ENCODE data around the gene CCDC85C. TPM values are rescaled to one million over a fixed set of nuclear protein-coding genes. Genes with fewer than 3 reads are reported as not detected.

Gene CCDC85C
- total RNA-seq, 1 donor from 2014 or later: 1.9 TPM

- no peak for TF ChIP-seq CTCF (IDR thresholded peaks at IDR 0.05)
- intact Hi-C loops (cut with micrococcal nuclease): loop anchor here (1.0 to 2.0 kb wide), 5 partner anchors 123 to 895 kb away; partner anchors contain the start of genes CCDC85C, CYP46A1 and WDR25
- Mint-ChIP-seq H3K27me3 (no peaks in the 10 kb centered on the region), H3K4me1 (peaks cover 59% of the 10 kb centered on the region), H3K4me3 (peak within 1 kb of the TSS; percentile 97), H3K36me3 (ENCODE audit: low read depth) (peaks cover 8% of the 10 kb centered on the region), H3K9me3 (no peaks in the 10 kb centered on the region), H3K27ac (peak within 1 kb of the TSS; percentile 96)
- DNase-seq (peak; percentile 99), ATAC-seq (ENCODE audit: low read depth) (peak; percentile 87)
- ChIA-PET CTCF (interaction anchor here (1.2 kb wide), 1 partner anchor 124 kb away, joined by 5 read pairs; no protein-coding TSS in a partner anchor), POLR2A (interaction anchor here (0.6 to 2.5 kb wide), 12 partner anchors 9 to 804 kb away, joined by 3 to 27 read pairs (median 3); partner anchors contain the start of genes CCDC85C and CYP46A1)
Measured at GRCh38 chr14:99480917-99481744, 122.9 kb downstream of the CCDC85C start, which contains the start of gene CCNK. Gene CCNK (plus strand): TSS chr14:99481409. CDS start chr14:99492678, 11,269 bp downstream.

GRCh38 chr14:99479906-99480869 lies 123.8 kb downstream of the CCDC85C start, which contains the start of gene SETD3:
Gene SETD3 (minus strand): TSS chr14:99480859. CDS start chr14:99465805, 15,054 bp downstream.
- peak within 1 kb of the TSS; percentile 97 for H3K4me3 Mint-ChIP-seq
- peak within 1 kb of the TSS; percentile 96 for H3K27ac Mint-ChIP-seq
- peaks cover 8% of the 10 kb centered on the region for H3K36me3 Mint-ChIP-seq (ENCODE audit: low read depth)
- ChIA-PET POLR2A (interaction anchor here (0.6 to 2.5 kb wide), 10 partner anchors 8 to 805 kb away, joined by 3 to 27 read pairs (median 3); partner anchors contain the start of genes CCDC85C and CYP46A1), CTCF (interaction anchor here (1.2 kb wide), 1 partner anchor 125 kb away, joined by 5 read pairs; no protein-coding TSS in a partner anchor)
- TF ChIP-seq CTCF (IDR thresholded peaks at IDR 0.05): no peak
- no peaks in the 10 kb centered on the region for H3K9me3 Mint-ChIP-seq
- H3K27me3 Mint-ChIP-seq: no peaks in the 10 kb centered on the region
- H3K4me1 Mint-ChIP-seq: peaks cover 54% of the 10 kb centered on the region
- DNase-seq: peak; percentile 33
- ATAC-seq (ENCODE audit: low read depth): no peak
- intact Hi-C loops (cut with micrococcal nuclease): loop anchor here (2.0 kb wide), 2 partner anchors 593 to 761 kb away; no protein-coding TSS in a partner anchor

- peaks cover 52% of the 10 kb centered on the region for H3K4me1 Mint-ChIP-seq
- TF ChIP-seq CTCF (IDR thresholded peaks at IDR 0.05): no peak
- POLR2A ChIA-PET: interaction anchor here (1.9 kb wide), 1 partner anchor 205 kb away, joined by 15 read pairs; the partner anchor contains the start of gene CYP46A1
- intact Hi-C loops (cut with micrococcal nuclease): no loop called here
- H3K27me3 Mint-ChIP-seq: no peaks in the 10 kb centered on the region
- DNase-seq (no peak), ATAC-seq (ENCODE audit: low read depth) (no peak)
- peaks cover 8% of the 10 kb centered on the region for H3K36me3 Mint-ChIP-seq (ENCODE audit: low read depth)
- CTCF ChIA-PET: no interaction called here
- H3K4me3 Mint-ChIP-seq: peak overlapping the region; percentile 94
- H3K27ac Mint-ChIP-seq: peak overlapping the region; percentile 82
- no peaks in the 10 kb centered on the region for H3K9me3 Mint-ChIP-seq
Measured at GRCh38 chr14:99479160-99479905, 124.7 kb downstream of the CCDC85C start.

- Mint-ChIP-seq H3K36me3 (ENCODE audit: low read depth) (peaks cover 8% of the 10 kb centered on the region), H3K9me3 (no peaks in the 10 kb centered on the region), H3K27me3 (no peaks in the 10 kb centered on the region), H3K27ac (no peak overlapping the region), H3K4me1 (peaks cover 41% of the 10 kb centered on the region), H3K4me3 (no peak overlapping the region)
- ChIA-PET POLR2A (no interaction called here), CTCF (no interaction called here)
- ATAC-seq (ENCODE audit: low read depth) (no peak), DNase-seq (no peak)
- no peak for TF ChIP-seq CTCF (IDR thresholded peaks at IDR 0.05)
- intact Hi-C loops (cut with micrococcal nuclease): no loop called here
Measured at GRCh38 chr14:99478128-99478527, 125.9 kb downstream of the CCDC85C start.

Measured in activated B cell treated with CpG ODN at 0.5 μM for 24 hours (primary cell).